IPS-20b (cell line): Measurements from ENCODE around the gene CASS4.
"Not testable (repeated sequence)": the region's sequence is repeated elsewhere in the genome, so short reads cannot be mapped to it uniquely, and the experiment has no call there.

Experiments
- H3K27ac ChIP-seq: one replicate; pipeline ENCODE4 v1.5.1; 2013; ENCODE audit warnings: low read length
- H3K27me3 ChIP-seq: 2 replicates; pipeline ENCODE4 v1.6.1; 2013; ENCODE audit warnings: mild to moderate bottlenecking, low read length, inconsistent platforms; ENCODE audit not compliant: insufficient read depth
- H3K36me3 ChIP-seq: 2 replicates; pipeline ENCODE4 v1.6.1; 2013; ENCODE audit warnings: low read depth, mild to moderate bottlenecking, inconsistent platforms, low read length, moderate library complexity; ENCODE audit not compliant: insufficient read depth
- H3K4me1 ChIP-seq: 2 replicates; pipeline ENCODE4 v1.6.1; 2013; ENCODE audit warnings: mild to moderate bottlenecking, control low read depth, inconsistent platforms, low read length, moderate library complexity; ENCODE audit not compliant: insufficient read depth
- H3K4me3 ChIP-seq: 2 replicates; pipeline ENCODE4 v1.5.1; 2013; ENCODE audit warnings: mild to moderate bottlenecking, low read length, inconsistent platforms
- H3K9ac ChIP-seq: 2 replicates; pipeline ENCODE4 v1.6.1; 2013; ENCODE audit warnings: low read depth, mild to moderate bottlenecking, inconsistent platforms, low read length, moderate library complexity
- H3K9me3 ChIP-seq: 2 replicates; pipeline ENCODE4 v1.6.1; 2013; ENCODE audit warnings: mild to moderate bottlenecking, low read depth, low read length, inconsistent platforms; ENCODE audit not compliant: insufficient read depth

Gene CASS4

DNA sequence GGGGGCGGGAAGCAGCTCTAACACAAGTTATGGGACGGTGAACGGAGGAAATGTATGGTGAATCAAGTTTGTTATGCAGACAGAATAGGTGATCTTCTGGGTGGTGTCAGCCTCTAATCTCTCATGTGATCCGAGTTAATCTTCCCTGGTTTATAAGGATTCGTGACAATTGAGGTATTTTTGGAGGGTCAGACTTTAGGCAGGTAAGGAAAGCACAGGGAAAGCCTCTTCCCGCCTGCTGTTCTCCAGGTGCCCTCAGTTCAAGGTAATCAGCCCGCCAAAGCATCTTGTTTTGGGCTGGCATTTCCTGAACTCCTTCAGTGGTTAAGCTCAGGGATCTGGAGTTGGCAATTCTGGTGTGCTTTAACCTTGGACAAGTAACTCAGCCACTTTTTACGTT is 18.4 kb upstream of the CASS4 start:
- peak overlapping the region; percentile 52 for H3K27ac ChIP-seq
- H3K9me3 ChIP-seq, result no peaks in the 10 kb centered on the region
- peaks cover 56% of the 10 kb centered on the region for H3K36me3 ChIP-seq
- peak overlapping the region; percentile 98 for H3K4me3 ChIP-seq
- peaks cover 10% of the 10 kb centered on the region; the same call in 1 of the 2 replicates for H3K4me1 ChIP-seq
- peak overlapping the region; percentile 100 for H3K9ac ChIP-seq
- no peaks in the 10 kb centered on the region for H3K27me3 ChIP-seq

DNA sequence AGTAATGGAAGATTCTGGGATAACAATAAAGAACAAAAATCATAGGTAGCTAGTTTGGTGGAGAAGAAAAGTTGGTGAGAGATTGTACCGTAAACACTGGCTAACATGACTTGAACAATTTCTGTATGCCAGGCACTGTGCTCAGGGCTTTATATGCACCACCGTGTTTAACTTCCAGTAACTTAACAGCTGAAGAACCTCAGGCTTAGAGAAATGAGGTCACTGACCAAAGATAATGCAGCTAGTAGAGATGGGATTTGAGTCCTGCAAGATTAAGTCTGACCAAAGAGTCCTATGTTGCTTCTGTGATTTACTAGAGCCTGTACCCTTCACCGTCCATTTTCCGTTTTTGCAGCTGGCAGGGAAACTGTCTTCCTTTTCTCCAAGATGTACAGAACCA is 16.9 kb upstream of the CASS4 start:
- no peak overlapping the region for H3K27ac ChIP-seq

DNA sequence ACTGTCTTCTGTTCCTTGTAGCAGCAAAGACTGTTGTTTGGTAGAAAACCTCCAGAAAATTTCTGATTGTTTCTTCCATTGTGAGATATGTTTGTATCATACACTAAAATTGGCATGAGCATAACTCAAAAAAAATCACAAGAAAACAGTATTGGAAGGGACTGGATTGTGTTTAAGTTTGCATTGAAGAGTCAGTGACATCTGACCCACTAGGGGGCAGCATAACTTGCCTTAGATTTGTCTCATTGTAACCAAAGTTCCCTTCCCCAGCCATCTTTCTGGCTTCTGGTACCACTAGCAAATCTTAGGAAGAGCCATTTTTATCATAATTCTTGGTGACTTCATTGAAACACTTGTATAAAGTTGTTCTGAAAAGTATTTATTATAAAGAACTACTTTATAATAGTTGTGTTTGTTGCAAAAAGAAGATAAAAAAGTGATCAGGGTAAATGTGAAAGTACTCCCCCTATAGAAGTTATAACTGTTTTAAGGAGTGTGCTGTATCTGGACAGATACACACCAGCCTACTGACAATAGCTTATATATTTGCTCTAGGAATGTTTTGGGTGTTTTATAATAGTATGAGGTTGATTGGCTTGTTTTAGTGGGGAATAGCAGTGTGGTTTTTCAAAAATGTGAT is 11.9 kb upstream of the CASS4 start:
- Histone ChIP-seq H3K4me3 (no peak overlapping the region), H3K27me3 (no peaks in the 10 kb centered on the region), H3K36me3 (peaks cover 97% of the 10 kb centered on the region), H3K9ac (no peak overlapping the region), H3K27ac (no peak overlapping the region), H3K4me1 (no peaks in the 10 kb centered on the region), H3K9me3 (no peaks in the 10 kb centered on the region)

More for the DNA sequence above, 16.9 kb upstream of the CASS4 start:
- Histone ChIP-seq H3K4me3 (no peak overlapping the region), H3K9ac (no peak overlapping the region), H3K27me3 (no peaks in the 10 kb centered on the region), H3K9me3 (no peaks in the 10 kb centered on the region), H3K36me3 (peaks cover 56% of the 10 kb centered on the region), H3K4me1 (peaks cover 10% of the 10 kb centered on the region; the same call in 1 of the 2 replicates)

DNA sequence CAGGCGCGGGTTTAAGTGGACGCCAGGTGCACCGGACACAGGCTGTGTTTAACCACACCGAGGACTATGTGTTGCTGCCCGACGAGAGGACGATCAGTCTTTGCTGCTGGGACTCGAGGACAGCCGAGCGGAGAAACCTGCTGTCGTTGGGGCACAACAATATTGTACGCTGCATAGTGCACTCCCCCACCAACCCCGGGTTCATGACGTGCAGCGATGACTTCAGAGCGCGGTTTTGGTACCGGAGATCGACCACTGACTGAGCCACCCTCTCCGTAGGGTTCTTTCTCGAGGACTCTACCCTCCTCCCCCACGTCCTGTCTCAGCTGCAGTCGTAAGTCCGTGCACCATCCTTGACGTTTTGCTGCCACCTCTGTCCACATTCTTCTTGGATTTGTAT is 8.6 kb upstream of the CASS4 start:
- no peak overlapping the region for H3K9ac ChIP-seq
- no peaks in the 10 kb centered on the region for H3K27me3 ChIP-seq
- no peak overlapping the region for H3K27ac ChIP-seq
- peaks cover 95% of the 10 kb centered on the region for H3K36me3 ChIP-seq
- H3K9me3 ChIP-seq, result no peaks in the 10 kb centered on the region
- H3K4me1 ChIP-seq, result no peaks in the 10 kb centered on the region
- H3K4me3 ChIP-seq, result no peak overlapping the region

DNA sequence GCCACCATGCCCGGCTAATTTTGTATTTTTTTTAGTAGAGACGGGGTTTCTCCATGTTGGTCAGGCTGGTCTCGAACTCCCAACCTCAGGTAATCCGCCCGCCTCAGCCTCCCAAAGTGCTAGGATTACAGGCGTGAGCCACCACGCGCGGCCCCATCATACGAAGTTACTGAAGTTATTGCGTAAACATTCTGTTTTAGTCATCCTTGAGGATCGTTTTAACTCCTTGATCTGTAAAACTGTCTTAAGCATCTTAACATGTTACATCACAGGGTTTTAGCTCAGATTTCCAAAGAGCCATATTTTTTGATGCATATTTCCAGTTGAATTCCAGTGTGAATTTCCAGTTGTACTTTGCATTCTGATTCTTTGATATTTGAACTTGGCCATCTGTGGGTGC is 6.7 kb upstream of the CASS4 start:
- H3K4me3 ChIP-seq, H3K27ac ChIP-seq, H3K9me3 ChIP-seq, H3K9ac ChIP-seq, H3K4me1 ChIP-seq, H3K27me3 ChIP-seq: not testable (repeated sequence)
- H3K36me3 ChIP-seq, result peaks cover 89% of the 10 kb centered on the region

DNA sequence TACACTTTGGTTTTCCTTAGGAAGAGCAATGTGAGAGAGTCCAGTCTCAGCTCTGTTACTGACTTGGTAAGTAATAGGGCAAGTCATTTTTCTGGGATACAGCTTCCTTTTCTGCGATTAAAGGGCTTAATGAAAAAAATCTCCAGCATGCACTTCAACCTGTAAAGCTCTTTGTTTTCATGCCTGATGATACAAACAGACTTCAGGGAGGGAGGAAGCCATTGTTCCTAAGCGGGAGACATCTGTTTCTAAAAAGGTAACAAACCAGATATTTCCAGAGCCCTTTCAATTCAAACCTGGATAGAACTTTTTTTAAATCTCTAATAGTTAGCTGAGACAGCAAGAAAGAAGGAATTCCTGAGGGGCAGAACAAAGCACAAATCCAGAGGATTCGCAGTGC is 5.2 kb upstream of the CASS4 start:
- no peaks in the 10 kb centered on the region for H3K9me3 ChIP-seq
- H3K27ac ChIP-seq, result no peak overlapping the region
- no peak overlapping the region for H3K4me3 ChIP-seq
- H3K36me3 ChIP-seq, result peaks cover 75% of the 10 kb centered on the region
- H3K27me3 ChIP-seq, result no peaks in the 10 kb centered on the region
- H3K9ac ChIP-seq, result no peak overlapping the region
- no peaks in the 10 kb centered on the region for H3K4me1 ChIP-seq

DNA sequence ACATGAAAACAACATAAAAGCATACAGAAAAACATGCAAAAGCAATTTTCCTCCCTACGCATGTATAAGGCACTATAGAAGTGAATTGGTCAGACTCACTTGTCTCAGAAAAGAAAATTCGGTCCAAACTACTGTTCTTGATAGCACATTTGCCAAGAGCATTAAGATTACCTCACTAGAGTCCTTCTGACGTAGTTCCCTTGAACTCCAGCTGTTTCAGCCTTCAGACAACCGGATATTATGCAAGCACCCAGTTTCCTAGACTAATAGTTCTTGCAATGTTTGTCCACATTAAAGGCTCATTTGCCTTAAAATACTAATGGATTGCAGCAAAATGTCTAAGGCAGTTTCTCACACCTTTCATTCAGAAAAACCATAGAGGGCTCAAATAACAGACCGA is 2.5 kb upstream of the CASS4 start:
- H3K27ac ChIP-seq, result no peak overlapping the region
- no peak overlapping the region for H3K9ac ChIP-seq
- H3K4me1 ChIP-seq, result no peaks in the 10 kb centered on the region
- H3K9me3 ChIP-seq, result no peaks in the 10 kb centered on the region
- peaks cover 54% of the 10 kb centered on the region for H3K36me3 ChIP-seq
- no peak overlapping the region for H3K4me3 ChIP-seq
- no peaks in the 10 kb centered on the region for H3K27me3 ChIP-seq

DNA sequence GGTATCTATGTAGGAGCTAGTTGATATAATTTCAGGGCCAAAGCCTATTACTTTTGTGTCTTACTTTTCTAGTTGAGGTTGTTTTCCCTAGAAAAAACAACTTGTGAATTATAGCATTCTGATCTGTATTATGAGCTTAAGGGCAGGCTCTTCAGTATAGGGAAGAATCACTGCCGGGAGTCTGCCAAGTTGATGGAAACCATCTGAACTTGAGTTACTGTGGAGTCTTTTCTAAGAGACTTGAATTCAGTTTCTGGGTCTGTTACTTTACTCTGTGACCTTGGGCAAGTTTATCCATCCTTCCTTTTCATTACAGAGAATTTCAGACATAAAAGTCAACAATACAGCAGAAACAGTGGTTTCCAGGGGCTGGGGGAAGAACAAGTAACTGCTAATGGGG is 2.1 kb upstream of the CASS4 start:
- H3K27me3 ChIP-seq, result no peaks in the 10 kb centered on the region
- H3K4me3 ChIP-seq, result no peak overlapping the region
- H3K9ac ChIP-seq, result no peak overlapping the region
- H3K4me1 ChIP-seq, result no peaks in the 10 kb centered on the region
- no peak overlapping the region for H3K27ac ChIP-seq
- no peaks in the 10 kb centered on the region for H3K9me3 ChIP-seq
- H3K36me3 ChIP-seq, result peaks cover 51% of the 10 kb centered on the region

DNA sequence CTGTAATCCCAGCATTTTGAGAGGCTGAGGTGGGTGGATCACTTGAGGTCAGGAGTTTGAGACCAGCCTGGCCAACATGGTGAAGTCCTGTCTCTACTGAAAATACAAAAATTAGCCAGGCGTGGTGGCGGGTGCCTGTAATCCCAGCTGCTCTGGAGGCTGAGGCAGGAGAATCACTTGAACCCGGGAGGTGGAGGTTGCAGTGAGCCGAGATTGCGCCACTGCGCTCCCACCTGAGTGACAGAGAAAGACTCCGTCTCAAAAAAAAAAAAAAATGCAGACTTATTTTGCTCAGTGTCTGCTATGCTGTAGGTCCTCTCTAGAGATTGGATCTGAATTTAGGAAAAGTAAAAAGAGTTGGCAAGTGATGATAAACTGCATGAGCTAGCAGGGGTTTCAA is 773 bp upstream of the CASS4 start:
- not testable (repeated sequence) for H3K27me3 ChIP-seq, H3K9ac ChIP-seq, H3K27ac ChIP-seq, H3K9me3 ChIP-seq, H3K4me1 ChIP-seq, H3K4me3 ChIP-seq
- H3K36me3 ChIP-seq, result peaks cover 38% of the 10 kb centered on the region

DNA sequence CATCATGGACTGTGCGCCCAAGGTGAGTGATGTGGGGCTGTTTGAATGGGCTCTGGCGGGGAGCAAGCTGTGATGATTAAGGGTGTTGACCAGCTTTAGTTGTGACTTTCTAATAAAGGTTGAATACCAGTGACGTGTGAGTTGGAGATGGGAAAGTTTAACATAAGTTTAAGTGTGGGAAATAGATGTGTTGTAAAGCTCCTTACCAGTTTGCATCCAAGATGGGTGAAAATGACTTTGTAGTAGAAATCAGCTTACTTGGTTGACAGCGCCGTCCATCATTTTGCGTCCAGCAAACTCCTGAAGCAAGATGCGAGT is 372 bp downstream of the CASS4 start:
- H3K4me1 ChIP-seq, result no peaks in the 10 kb centered on the region
- no peak overlapping the region for H3K4me3 ChIP-seq
- no peaks in the 10 kb centered on the region for H3K27me3 ChIP-seq
- H3K9ac ChIP-seq, result no peak overlapping the region
- H3K9me3 ChIP-seq, result no peaks in the 10 kb centered on the region
- no peak overlapping the region for H3K27ac ChIP-seq
- peaks cover 27% of the 10 kb centered on the region for H3K36me3 ChIP-seq

DNA sequence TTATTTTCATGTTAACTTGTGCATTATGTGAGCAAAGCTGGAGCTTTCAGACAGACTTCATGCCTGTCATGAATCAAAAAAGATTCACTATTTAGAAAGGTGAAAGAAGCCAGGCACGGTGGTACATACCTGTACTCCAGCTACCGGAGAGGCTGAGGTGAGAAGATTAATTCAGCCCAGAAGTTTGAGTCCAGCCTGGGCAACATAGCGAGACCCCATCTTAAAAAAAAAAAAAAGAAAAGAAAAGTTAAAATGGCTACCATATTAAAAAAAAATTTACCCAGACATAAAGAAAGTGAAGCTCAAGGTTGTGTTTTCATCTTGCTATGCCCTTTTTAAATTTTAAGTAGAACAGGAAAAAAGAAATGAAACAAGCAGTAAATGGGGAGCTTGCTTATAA is 889 bp downstream of the CASS4 start:
- peaks cover 22% of the 10 kb centered on the region for H3K36me3 ChIP-seq
- H3K4me3 ChIP-seq, result no peak overlapping the region

DNA sequence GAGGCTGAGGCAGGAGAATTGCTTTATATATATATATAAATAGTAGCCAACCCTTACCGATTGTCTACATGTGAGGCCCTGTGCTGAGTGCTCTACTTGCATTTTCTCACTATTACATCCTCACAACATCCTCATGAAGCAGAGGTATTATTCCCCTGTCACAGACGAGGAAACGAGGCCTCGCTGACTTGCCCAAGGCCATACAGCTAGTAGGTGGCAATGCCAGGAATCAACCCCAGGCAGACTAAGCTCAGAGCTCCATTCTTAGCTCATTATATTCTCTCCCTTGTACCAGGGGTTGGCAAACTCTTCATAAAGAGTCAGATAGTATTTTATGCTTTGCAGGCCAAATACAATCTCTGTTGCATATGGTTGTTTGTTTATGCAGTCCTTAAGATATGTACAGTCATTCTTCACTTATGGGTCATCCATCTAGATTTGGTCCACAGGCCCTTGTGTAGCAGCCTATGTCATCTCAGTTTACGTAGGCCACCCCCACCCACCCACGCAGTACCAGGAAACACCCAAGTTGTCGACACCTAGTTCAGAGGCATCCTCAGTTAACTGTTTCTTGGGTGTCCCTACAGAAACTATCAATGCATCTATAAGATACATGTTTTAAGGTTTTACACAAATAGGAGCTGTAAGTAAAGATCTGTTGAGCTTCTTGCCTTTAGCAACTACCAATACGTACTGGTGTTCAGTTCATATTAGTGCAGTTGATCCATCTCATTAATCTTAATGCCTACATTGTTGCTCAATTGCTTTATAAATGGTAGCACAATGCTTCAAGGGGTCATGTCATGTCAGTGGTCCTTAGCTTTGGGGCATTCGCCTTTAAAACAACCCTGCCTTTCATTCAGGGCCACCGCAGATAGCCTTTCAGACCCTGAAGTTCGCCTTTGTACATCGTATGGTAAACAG is 3.0 kb downstream of the CASS4 start:
- H3K4me1 ChIP-seq, result no peaks in the 10 kb centered on the region
- no peaks in the 10 kb centered on the region for H3K27me3 ChIP-seq
- peaks cover 6% of the 10 kb centered on the region; the same call in 1 of the 2 replicates for H3K36me3 ChIP-seq
- no peak overlapping the region for H3K9ac ChIP-seq
- no peak overlapping the region for H3K4me3 ChIP-seq
- H3K9me3 ChIP-seq, result no peaks in the 10 kb centered on the region
- H3K27ac ChIP-seq, result no peak overlapping the region

More for the DNA sequence above, 889 bp downstream of the CASS4 start:
- Histone ChIP-seq H3K27ac (no peak overlapping the region), H3K27me3 (no peaks in the 10 kb centered on the region), H3K9ac (no peak overlapping the region), H3K4me1 (no peaks in the 10 kb centered on the region), H3K9me3 (no peaks in the 10 kb centered on the region)
